KMS-11 (cell line): ENCODE data around the gene GPR171.

ENCODE experiments used
- H2AFZ ChIP-seq: fragments of 200-600 bp; sonication (generic); 2 replicates; pipeline ENCODE4 v1.6.1; 2016; ENCODE audit warnings: antibody characterized with exemption, mixed run types, low read depth
- H3K27ac ChIP-seq: fragments of 200-600 bp; sonication (generic); 2 replicates; pipeline ENCODE4 v1.6.1; 2016; ENCODE audit warnings: mild to moderate bottlenecking, mixed run types
- H3K27me3 ChIP-seq: fragments of 200-600 bp; sonication (generic); 2 replicates; pipeline ENCODE4 v1.6.1; 2017; ENCODE audit warnings: mild to moderate bottlenecking, low read depth, mixed run types, moderate library complexity; ENCODE audit not compliant: insufficient read depth
- H3K36me3 ChIP-seq: fragments of 200-600 bp; sonication (generic); 2 replicates; pipeline ENCODE4 v1.6.1; 2017; ENCODE audit warnings: mild to moderate bottlenecking, mixed run types; ENCODE audit not compliant: insufficient read depth
- H3K4me1 ChIP-seq: fragments of 200-600 bp; sonication (generic); 2 replicates; pipeline ENCODE4 v1.6.1; 2016; ENCODE audit warnings: mild to moderate bottlenecking, low read depth, mixed run types; ENCODE audit not compliant: poor library complexity, severe bottlenecking
- H3K4me2 ChIP-seq: fragments of 200-600 bp; sonication (generic); 2 replicates; pipeline ENCODE4 v1.7.0; 2016; ENCODE audit warnings: mild to moderate bottlenecking, mixed run types
- H3K4me3 ChIP-seq: fragments of 200-600 bp; sonication (generic); IDR thresholded peaks from 2 replicates; pipeline ENCODE4 v1.6.1; 2017; ENCODE audit warnings: low read depth, low read length, mixed read lengths; ENCODE audit not compliant: insufficient read depth
- H3K79me2 ChIP-seq: fragments of 200-600 bp; sonication (generic); 2 replicates; pipeline ENCODE4 v1.6.1; 2016; ENCODE audit warnings: low read depth, mixed run types; ENCODE audit not compliant: insufficient read depth
- H3K9ac ChIP-seq: fragments of 200-600 bp; sonication (generic); 2 replicates; pipeline ENCODE4 v1.6.1; 2016; ENCODE audit warnings: mild to moderate bottlenecking, mixed run types
- H4K20me1 ChIP-seq: fragments of 200-600 bp; sonication (generic); 2 replicates; pipeline ENCODE4 v1.6.1; 2016; ENCODE audit warnings: mild to moderate bottlenecking, mixed run types; ENCODE audit not compliant: insufficient read depth
- TF ChIP-seq, protein P1 (sequence below): fragments of 200-600 bp; sonication (generic); conservative IDR thresholded peaks from 2 replicates; pipeline ENCODE4 v1.6.1; 2017; ENCODE audit warnings: low read depth, mild to moderate bottlenecking, antibody characterized with exemption, low read length, moderate library complexity, mixed read lengths

The GPR171 gene

DNA sequence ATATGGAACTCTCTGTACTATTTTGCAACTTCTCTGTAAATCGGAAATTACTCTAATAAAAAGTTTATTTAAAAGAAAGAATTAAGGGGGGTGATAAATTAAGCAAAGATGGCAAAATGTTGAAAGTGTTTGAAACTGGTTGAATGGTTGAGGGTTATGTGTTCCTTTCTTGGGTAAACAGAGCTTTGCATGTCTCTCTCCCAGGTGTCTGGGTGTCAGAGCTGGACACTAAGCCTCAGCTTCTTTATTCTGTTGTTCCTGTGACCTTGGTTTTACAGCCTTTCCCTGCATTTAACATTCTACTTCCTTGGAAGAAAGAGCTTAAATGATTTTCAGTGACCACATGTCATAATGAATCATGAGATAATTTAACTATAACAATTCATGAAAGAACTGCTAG, 7.2 kb downstream of the GPR171 start:
- H3K9ac ChIP-seq = no peak overlapping the region
- no peak overlapping the region for H3K4me3 ChIP-seq
- H3K79me2 ChIP-seq = no peaks in the 10 kb centered on the region
- H4K20me1 ChIP-seq = no peaks in the 10 kb centered on the region
- H3K27ac ChIP-seq = no peak overlapping the region
- peaks cover 14% of the 10 kb centered on the region for H3K4me1 ChIP-seq
- H3K27me3 ChIP-seq = no peaks in the 10 kb centered on the region
- TF ChIP-seq, protein P1, sequence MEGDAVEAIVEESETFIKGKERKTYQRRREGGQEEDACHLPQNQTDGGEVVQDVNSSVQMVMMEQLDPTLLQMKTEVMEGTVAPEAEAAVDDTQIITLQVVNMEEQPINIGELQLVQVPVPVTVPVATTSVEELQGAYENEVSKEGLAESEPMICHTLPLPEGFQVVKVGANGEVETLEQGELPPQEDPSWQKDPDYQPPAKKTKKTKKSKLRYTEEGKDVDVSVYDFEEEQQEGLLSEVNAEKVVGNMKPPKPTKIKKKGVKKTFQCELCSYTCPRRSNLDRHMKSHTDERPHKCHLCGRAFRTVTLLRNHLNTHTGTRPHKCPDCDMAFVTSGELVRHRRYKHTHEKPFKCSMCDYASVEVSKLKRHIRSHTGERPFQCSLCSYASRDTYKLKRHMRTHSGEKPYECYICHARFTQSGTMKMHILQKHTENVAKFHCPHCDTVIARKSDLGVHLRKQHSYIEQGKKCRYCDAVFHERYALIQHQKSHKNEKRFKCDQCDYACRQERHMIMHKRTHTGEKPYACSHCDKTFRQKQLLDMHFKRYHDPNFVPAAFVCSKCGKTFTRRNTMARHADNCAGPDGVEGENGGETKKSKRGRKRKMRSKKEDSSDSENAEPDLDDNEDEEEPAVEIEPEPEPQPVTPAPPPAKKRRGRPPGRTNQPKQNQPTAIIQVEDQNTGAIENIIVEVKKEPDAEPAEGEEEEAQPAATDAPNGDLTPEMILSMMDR = no peak
- H3K4me2 ChIP-seq = no peak overlapping the region
- no peak overlapping the region for H2AFZ ChIP-seq
- no peaks in the 10 kb centered on the region for H3K36me3 ChIP-seq

DNA sequence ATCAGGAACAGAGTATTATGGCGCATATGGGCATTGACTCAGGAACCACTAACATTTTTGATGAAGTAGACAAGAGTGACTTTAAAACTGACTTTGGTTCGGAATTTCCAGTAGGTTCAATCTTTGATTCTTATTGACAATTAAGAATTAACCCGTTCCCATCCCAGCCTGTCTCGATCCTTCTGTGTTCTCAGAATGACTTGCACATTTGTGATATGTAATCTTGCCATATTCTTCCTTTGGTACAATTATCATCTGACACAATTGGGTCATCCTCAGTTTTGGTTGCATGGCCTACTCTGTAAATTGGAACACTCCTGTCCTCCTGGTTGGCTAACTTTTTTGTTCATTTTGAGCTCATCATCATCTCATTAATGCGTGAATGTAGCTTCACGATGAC, 10.5 kb downstream of the GPR171 start:
- H3K36me3 ChIP-seq = no peaks in the 10 kb centered on the region
- H3K79me2 ChIP-seq = no peaks in the 10 kb centered on the region
- H3K4me3 ChIP-seq = no peak overlapping the region
- H3K9ac ChIP-seq = no peak overlapping the region
- no peaks in the 10 kb centered on the region for H3K27me3 ChIP-seq
- no peaks in the 10 kb centered on the region for H3K4me1 ChIP-seq
- no peak overlapping the region for H2AFZ ChIP-seq
- no peaks in the 10 kb centered on the region for H4K20me1 ChIP-seq
- no peak overlapping the region for H3K27ac ChIP-seq
- TF ChIP-seq, protein P1 = no peak
- H3K4me2 ChIP-seq = no peak overlapping the region

DNA sequence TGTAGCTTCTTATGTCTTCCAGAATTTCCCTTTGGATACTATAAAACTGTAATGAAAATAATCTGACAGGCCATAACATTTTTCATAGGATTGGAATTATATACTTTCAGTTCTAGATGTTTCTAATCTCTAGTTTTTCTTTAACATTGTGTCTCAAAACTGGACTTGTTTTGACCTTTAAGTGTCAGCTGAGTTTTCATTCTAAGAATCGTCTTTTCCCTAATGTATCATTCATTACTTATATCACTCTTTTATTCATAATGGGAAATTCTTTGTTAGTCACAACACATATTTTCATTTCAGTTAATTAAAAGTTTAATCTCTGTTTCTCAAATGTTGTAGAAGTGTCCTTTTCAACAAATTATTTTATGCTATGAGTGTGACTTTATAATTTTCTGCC, 11.9 kb downstream of the GPR171 start:
- H3K9ac ChIP-seq = no peak overlapping the region
- no peak overlapping the region for H3K4me2 ChIP-seq
- no peaks in the 10 kb centered on the region for H3K79me2 ChIP-seq
- H3K36me3 ChIP-seq = no peaks in the 10 kb centered on the region
- no peaks in the 10 kb centered on the region for H3K27me3 ChIP-seq
- no peak overlapping the region for H2AFZ ChIP-seq
- H3K27ac ChIP-seq = no peak overlapping the region
- TF ChIP-seq, protein P1 = no peak
- H3K4me1 ChIP-seq = no peaks in the 10 kb centered on the region
- no peaks in the 10 kb centered on the region for H4K20me1 ChIP-seq
- H3K4me3 ChIP-seq = no peak overlapping the region

DNA sequence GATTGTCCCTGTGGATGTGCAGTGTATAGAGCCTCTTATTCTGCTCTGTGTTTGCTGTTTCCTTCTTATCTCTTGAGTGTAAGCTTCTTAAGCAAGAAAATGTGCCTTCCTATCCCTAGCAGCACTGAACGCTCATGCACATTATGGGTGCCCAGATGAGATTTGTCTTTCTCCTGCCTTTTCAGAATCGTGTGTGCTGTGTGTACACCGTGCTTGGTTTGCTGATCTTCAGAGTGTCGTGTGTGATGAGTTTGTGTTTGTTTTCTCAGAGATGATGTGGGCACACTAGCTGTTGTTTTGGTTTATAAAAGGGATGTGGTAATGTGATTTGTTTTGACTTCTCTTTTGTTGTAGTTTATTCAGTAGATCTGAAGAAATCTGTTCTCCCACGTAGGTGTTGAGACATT, 19.7 kb downstream of the GPR171 start:
- Histone ChIP-seq H3K4me2 (no peak overlapping the region), H3K4me1 (no peaks in the 10 kb centered on the region), H2AFZ (no peak overlapping the region), H3K27ac (no peak overlapping the region), H3K36me3 (no peaks in the 10 kb centered on the region), H3K9ac (no peak overlapping the region), H3K4me3 (no peak overlapping the region), H3K27me3 (no peaks in the 10 kb centered on the region), H3K79me2 (no peaks in the 10 kb centered on the region), H4K20me1 (no peaks in the 10 kb centered on the region)
- TF ChIP-seq, protein P1 = no peak
